NCI-H1930 (cell line): ENCODE results near the gene HNRNPK.

Experiments
- DNase-seq, 2 experiments: peaks; one replicate each; lab custom pipeline; 2025; lab: John Stamatoyannopoulos, UW

Gene HNRNPK

GRCh38 chr9:83933790-83934189 is 46.2 kb downstream of the HNRNPK start:
- no peak for DNase-seq

GRCh38 chr9:83932851-83933250 is 47.2 kb downstream of the HNRNPK start:
- DNase-seq: no peak

- DNase-seq: no peak
These were observed 48.0 kb downstream of the HNRNPK start for GRCh38 chr9:83932011-83932410.

- DNase-seq: no peak
These were observed 49.1 kb downstream of the HNRNPK start for GRCh38 chr9:83930881-83931280.

GRCh38 chr9:83927591-83927990 is 52.4 kb downstream of the HNRNPK start:
- DNase-seq: no peak

- peak; percentile 92 to 97 for DNase-seq
These were observed 58.9 kb downstream of the HNRNPK start, which contains the start of gene KIF27 for GRCh38 chr9:83920927-83921707. TSS of gene KIF27 (minus strand) at chr9:83921432. CDS start at chr9:83915591, 5,841 bp downstream.

GRCh38 chr9:83920469-83920926 is 59.5 kb downstream of the HNRNPK start:
- peak in 1 of 2 experiments; percentile 67 for DNase-seq

GRCh38 chr9:83919111-83919510 is 60.9 kb downstream of the HNRNPK start:
- DNase-seq: no peak
